Adrenal gland (tissue), 12 donors: ENCODE results near the gene PARD3B. TPM values are rescaled to one million over a fixed set of nuclear protein-coding genes. Genes with fewer than 3 reads are reported as not detected.

Source experiments
- DNase-seq, 7 donors: peaks; one replicate each; pipeline ENCODE4 v3.0.0-alpha.2; 2019 to 2020
- H3K27ac ChIP-seq, 5 donors: fragments of 200-600 bp; sonication (generic) in 4 of 5; 1 replicate in 3 of 5; 2 replicates in 2 of 5; pipeline versions ENCODE4 v1.5.1 to v1.8.0; 2016 to 2020; ENCODE audit warnings: mild to moderate bottlenecking in 1 of 5
- H3K27me3 ChIP-seq: fragments of 200-600 bp; 2 replicates; pipeline ENCODE4 v1.8.0; 2021
- H3K36me3 ChIP-seq, 2 donors: fragments of 200-600 bp; replicated peaks in 1 of 2; 1 replicate in 1 of 2; 2 replicates in 1 of 2; pipeline versions ENCODE4 v1.5.1 to v1.8.0; 2018 to 2022
- H3K4me1 ChIP-seq, 2 donors: fragments of 200-600 bp; replicated peaks in 1 of 2; 1 replicate in 1 of 2; 2 replicates in 1 of 2; pipeline versions ENCODE4 v1.5.1 to v1.8.0; 2018 to 2021
- H3K4me3 ChIP-seq, 4 donors: fragments of 200-600 bp; sonication (generic) in 3 of 4; one replicate each; pipeline ENCODE4 v1.5.1; 2016 to 2018
- H3K9me3 ChIP-seq, 3 donors: fragments of 200-600 bp; sonication (generic) in 1 of 3; replicated peaks in 1 of 3; 1 replicate in 2 of 3; 2 replicates in 1 of 3; pipeline versions ENCODE4 v1.5.1 to v1.8.0; 2016 to 2021
- CTCF ChIP-seq, 6 experiments: fragments of 450-650 bp in 4 of 6; fragments of 200-600 bp in 2 of 6; sonication (generic) in 1 of 6; IDR thresholded peaks; 1 replicate in 5 of 6; 2 replicates in 1 of 6; pipeline versions ENCODE4 v1.5.1 to v1.8.0; 2016 to 2021; ENCODE audit warnings: antibody characterized with exemption in 6 of 6, mild to moderate bottlenecking in 2 of 6, moderate library complexity in 1 of 6
- POLR2A ChIP-seq, 2 donors: fragments of 450-650 bp; IDR thresholded peaks; one replicate each; pipeline ENCODE4 v1.6.1; 2017; ENCODE audit warnings: antibody characterized with exemption in 2 of 2, mild to moderate bottlenecking in 2 of 2, moderate library complexity in 1 of 2
- WGBS, 4 donors: extraction: QIAGEN DNeasy Blood & Tissue Kit in 2 of 4; methylation state at CpG; one replicate each; pipeline versions ENCODE4 v1.1.5 to v1.1.7; 2013 to 2017; 5-methylcytosine and 5-hydroxymethylcytosine counted together
- intact Hi-C, 2 donors: fragments of 100-400 bp; cut with DNase I; formaldehyde crosslinking; loops; one replicate each; pipeline versions ENCODE4 v1.14.1 to v1.15.0; 2022 to 2023
- polyA plus RNA-seq, 3 donors: library from polyadenylated mRNA; stranded (reverse); fragments of 200-250 nt in 2 of 3; fragments of 350-450 nt in 1 of 3; fragmentation: Illumina TruSeq in 1 of 3; extraction: RNeasy Lipid Tissue Mini Kit (QIAGEN cat#74804) in 1 of 3; gene quantifications; one replicate each; pipeline ENCODE4 v1.2.3, GENCODE V29; 2013 to 2014
- total RNA-seq, 9 donors: library from RNA; depleted of rRNA in 4 of 9; stranded (reverse); fragments of >200 nt in 4 of 9; fragments of 120-200 nt in 1 of 9; fragmentation: NEBNext Ultra II Directional in 1 of 9; extraction: Animal tissue kit (Norgen Biotek cat#: 25700) in 1 of 9; gene quantifications; one replicate each; pipeline versions ENCODE4 v1.1.0 to v1.2.4, GENCODE V29; 2013 to 2023
- donor health status: healthy with polysubstance abuse.
- donor health status: Bipolar disorder and iron deficiency.
- donor health status: DM: yes; HTN: yes; CAD: no.
- donor health status: DM: no; HTN: no; CAD: no.
- donor health status: DM: no; HTN: no; CAD: no.
- donor health status: DM: yes; HTN: yes; CAD: no.

PARD3B gene
- total and polyA plus RNA-seq, 12 donors: 1.9 to 20.4 (median 9.5) TPM

GRCh38 chr2:204880928-204881327 lies 335.7 kb downstream of the PARD3B start:
- intact Hi-C loops: no loop called here
- Histone ChIP-seq H3K27ac (no peak overlapping the region), H3K4me3 (no peak overlapping the region), H3K9me3 (no peaks in the 10 kb centered on the region), H3K27me3 (no peaks in the 10 kb centered on the region), H3K4me1 (no peaks in the 10 kb centered on the region), H3K36me3 (no peaks in the 10 kb centered on the region)
- TF ChIP-seq CTCF (IDR thresholded peaks at IDR 0.05) (no peak), POLR2A (IDR thresholded peaks at IDR 0.05) (no peak)
- 92 to 95% (median 92%) methylated on average over 3 of the region's 3 CpGs for WGBS, 4 donors
- no peak for DNase-seq

GRCh38 chr2:204881655-204882054 lies 336.4 kb downstream of the PARD3B start:
- DNase-seq: no peak
- intact Hi-C loops: no loop called here
- Histone ChIP-seq H3K4me1 (no peaks in the 10 kb centered on the region), H3K9me3 (no peaks in the 10 kb centered on the region), H3K4me3 (no peak overlapping the region), H3K27ac (no peak overlapping the region), H3K36me3 (no peaks in the 10 kb centered on the region), H3K27me3 (no peaks in the 10 kb centered on the region)
- TF ChIP-seq POLR2A (IDR thresholded peaks at IDR 0.05) (no peak), CTCF (IDR thresholded peaks at IDR 0.05) (no peak)
- 69 to 84% (median 79%) methylated on average over 4 of the region's 4 CpGs for WGBS, 4 donors

- Histone ChIP-seq H3K4me3 (no peak overlapping the region), H3K27ac (no peak overlapping the region), H3K9me3 (no peaks in the 10 kb centered on the region), H3K36me3 (no peaks in the 10 kb centered on the region), H3K27me3 (no peaks in the 10 kb centered on the region), H3K4me1 (no peaks in the 10 kb centered on the region)
- WGBS, 4 donors: 53 to 62% (median 57%) methylated on average over 2 of the region's 2 CpGs
- TF ChIP-seq CTCF (IDR thresholded peaks at IDR 0.05): peak in 2 of 6 experiments; percentile 13 to 23
- no peak for TF ChIP-seq POLR2A (IDR thresholded peaks at IDR 0.05)
- DNase-seq: no peak
- intact Hi-C loops: no loop called here
Observed at GRCh38 chr2:204885747-204886146, 340.5 kb downstream of the PARD3B start.

GRCh38 chr2:204886713-204887112 lies 341.4 kb downstream of the PARD3B start:
- H3K4me3 ChIP-seq: no peak overlapping the region
- TF ChIP-seq CTCF (IDR thresholded peaks at IDR 0.05) (no peak), POLR2A (IDR thresholded peaks at IDR 0.05) (no peak)
- no peak overlapping the region for H3K27ac ChIP-seq
- WGBS, 4 donors: 50 to 74% (median 56%) methylated on average over 1 of the region's 1 CpG
- H3K4me1 ChIP-seq: no peaks in the 10 kb centered on the region
- intact Hi-C loops: no loop called here
- no peaks in the 10 kb centered on the region for H3K36me3 ChIP-seq
- no peaks in the 10 kb centered on the region for H3K9me3 ChIP-seq
- no peak for DNase-seq
- H3K27me3 ChIP-seq: no peaks in the 10 kb centered on the region
